HG02678 (cell line): ENCODE data around the gene AGTPBP1.
A peak's percentile ranks its signal among the peaks of the same experiment; 100 is the strongest.
"Not testable (repeated sequence)": the region's sequence is repeated elsewhere in the genome, so short reads cannot be mapped to it uniquely, and the experiment has no call there.

Source experiments
- ATAC-seq: cut with Tn5 transposase; IDR thresholded peaks from one replicate; pipeline ENCODE4 v1.9.1; 2021; ENCODE audit warnings: mild to moderate bottlenecking, moderate library complexity; ENCODE audit not compliant: unreplicated experiment

Gene AGTPBP1

DNA sequence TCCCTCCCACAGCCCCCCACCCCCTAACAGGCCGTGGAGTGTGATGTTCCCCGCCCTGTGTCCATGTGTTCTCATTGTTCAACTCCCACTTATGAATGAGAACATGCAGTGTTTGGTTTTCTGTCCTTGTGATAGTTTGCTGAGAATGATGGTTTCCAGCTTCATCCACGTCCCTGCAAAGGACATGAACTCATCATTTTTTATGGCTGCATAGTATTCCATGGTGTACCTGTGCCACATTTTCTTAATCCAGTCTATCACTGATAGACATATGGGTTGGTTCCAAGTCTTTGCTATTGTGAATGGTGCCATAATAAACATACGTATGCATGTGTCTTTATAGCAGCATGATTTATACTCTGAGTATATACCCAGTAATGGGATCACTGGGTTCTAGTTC, 23.9 kb downstream of the AGTPBP1 start:
- not testable (repeated sequence) for ATAC-seq

DNA sequence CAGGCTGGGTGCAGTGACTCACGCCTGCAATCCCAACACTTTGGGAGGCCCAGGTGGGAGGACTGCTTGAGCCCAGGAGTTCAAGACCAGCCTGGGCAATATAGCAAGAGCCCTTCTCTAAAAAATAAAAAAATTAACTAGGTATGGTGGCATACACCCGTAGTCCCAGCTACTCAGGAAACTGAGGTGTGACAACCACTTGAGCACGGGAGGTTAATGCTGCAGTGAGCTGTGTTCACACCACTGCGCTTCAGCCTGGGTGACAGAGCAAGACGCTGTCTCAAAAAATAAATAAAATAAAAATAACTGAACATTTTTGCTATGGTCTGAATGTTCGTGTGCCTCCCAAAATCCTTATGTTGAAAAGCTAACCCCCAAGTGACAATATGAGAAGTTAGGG, 24.5 kb downstream of the AGTPBP1 start:
- ATAC-seq, result no peak

DNA sequence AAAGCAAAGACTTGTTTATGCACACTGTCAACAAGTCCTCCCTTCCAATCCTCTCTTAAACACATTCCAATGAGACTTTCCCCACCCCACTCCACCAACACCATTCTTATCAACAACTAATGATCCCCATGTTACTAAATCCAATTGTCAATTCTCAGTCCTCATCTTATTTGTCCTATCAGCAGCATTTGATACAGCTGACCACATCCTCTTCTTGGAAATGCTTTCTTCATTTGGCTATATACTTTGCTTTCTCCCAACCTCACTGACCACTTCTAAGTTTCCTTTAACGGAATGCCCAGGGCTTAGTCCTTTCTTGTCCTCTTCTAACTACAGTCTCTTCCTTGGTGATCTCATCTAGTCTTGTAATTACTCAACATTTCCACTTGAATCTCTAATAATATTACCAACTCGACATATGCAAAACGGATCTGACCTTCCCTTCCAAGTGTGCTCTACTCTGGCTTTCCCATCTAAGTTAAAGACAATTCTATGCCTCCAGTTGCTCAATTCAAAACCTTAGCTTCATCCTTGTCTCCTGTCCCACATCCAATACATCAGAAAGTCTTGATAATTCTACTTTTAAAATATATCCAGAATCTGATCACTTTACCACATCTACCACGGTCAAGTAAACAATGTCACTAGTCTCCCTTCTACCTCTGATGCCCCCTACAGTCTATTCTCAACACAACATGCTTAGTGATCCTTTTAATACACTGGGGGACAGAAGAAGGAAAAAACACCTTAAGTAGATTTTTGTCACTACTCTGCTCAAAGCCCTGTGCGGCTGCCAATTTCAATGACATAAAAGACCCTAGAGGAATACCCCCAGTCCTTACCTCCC, 25.5 kb downstream of the AGTPBP1 start:
- ATAC-seq, result peak; percentile 63

DNA sequence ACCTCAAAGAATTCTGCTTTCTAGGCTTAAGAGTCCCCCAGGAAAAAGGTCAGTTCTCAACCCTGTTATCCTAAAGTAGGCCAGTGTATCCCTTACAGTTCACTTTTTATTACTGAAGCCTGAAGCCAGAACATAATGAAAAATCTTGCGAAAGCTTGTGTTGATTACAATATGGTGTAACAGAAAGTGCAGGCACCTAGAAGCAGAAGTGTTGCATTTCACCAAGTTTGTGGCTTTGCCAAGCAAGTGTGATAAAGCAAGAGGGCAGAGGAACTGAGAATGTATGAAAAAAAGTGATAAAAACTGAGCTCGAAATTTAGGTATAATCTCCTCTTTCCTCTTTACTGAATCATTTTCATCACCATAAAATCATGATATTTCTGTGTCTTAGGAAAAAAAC, 26.2 kb downstream of the AGTPBP1 start:
- ATAC-seq, result peak; percentile 64

DNA sequence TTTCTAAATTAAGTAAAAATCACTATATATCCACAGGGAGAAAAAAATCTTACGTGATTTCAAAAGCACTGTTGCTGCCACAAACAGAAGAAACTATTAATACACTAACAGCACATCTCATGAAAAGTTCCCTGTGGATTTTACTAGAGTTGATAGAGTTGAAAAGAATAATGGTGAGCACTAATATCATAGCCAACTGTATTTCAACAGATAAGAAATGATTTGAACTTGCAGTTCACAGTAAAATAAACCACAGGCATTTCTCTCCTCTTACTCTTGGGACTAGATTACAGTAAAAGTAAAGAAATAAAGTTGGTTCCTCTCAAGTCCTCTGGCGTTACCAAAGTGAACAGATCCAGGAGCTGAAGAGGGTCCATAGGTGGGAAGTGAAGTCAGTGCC, 27.9 kb downstream of the AGTPBP1 start:
- no peak for ATAC-seq

DNA sequence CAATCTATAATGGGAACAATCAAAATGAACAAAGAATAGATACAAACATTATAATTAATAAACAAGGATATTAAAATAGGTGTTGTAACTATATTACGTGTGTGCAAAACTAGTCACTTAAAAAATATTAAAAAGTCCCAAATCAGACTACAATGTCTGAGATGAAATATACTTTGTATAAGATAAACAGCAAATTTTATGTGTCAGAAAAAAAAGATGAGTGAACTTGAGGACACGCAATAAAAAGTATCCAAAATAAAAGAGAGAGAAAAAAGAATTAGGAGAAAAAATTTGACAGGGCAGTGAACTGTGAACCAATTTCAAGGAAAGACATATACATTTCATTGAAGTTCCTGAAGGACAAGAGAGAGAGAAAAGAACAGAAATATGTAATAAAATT, 37.0 kb downstream of the AGTPBP1 start:
- no peak for ATAC-seq

DNA sequence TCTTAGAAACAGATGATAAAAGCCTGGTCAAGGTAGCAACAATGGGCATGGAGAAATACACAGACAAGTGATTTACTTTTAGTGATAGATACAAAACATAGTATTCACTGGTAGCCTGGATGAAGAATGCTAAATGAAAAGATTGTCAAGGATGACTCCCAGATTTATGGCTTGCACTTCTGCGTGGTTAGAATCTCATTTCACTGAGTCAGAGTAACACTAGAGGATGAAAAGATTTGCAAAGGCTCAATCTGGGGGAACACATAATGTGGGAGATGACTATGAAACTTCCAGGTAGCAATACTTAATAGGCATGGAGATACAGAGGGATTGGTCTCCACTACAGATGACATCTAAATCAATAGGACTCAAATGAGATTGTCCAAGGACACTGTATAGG, 38.4 kb downstream of the AGTPBP1 start:
- ATAC-seq, result no peak

DNA sequence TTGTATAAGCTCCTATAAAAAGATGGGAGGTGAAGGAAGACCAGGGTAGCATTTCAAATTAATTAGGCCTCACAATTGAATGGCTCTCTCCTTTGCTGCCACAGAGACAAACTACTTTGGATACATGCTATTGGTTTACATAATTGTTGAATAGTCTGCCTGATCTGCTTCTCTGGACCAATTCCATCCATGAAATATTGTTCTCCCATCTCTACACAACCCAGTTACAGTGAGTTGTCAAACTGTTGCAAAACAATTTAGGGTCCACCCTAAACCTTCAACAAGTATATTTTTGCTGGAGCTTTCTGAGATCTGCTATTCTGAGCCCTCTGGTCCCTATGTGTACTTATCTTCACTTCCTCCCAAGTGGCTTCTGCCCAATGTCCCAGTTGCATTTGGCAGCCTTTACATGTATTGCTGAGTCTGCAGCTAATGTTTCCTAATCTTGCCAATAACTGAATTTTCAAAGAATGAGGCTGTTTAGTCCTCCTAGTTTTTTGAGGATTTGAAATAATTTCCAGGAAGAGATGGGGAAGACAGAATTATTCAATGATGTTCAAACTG, 38.9 kb downstream of the AGTPBP1 start:
- no peak for ATAC-seq

DNA sequence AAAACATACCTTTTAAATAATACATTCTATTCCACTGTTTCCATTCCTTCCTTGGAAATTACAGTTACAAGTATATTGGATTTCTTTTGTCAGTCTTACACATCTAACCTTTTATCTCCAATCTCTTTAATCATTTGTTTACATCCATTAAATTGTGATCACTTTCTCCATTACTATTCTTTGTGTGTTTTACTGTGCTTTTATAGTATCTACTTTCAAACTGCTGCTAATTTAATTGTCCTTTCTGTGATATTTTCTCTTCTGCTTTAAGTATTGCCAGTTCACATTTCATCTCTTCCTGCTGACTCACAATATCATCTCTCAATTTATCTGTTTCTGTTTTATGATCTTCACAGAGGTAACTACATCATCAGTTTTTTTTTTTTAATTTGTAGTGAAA, 39.6 kb downstream of the AGTPBP1 start:
- ATAC-seq, result no peak

DNA sequence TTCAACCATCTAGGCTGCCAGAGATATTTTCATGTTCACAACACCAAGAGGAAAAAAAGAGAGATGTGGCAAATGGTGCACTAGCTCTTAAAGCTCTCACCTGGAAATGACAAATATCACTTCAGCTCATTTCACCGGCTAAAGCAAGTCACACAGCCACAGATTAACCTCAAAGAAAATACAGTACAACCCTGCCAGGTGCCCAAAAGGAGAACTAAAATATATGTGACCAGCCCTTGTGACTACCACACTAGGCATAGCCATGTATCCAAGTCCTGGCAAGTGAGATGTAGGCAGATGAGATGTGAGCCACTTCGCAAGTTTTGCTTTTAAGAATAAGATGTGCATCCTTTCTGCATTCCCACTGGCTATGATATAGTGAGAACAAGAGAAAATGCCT, 41.4 kb downstream of the AGTPBP1 start:
- no peak for ATAC-seq

DNA sequence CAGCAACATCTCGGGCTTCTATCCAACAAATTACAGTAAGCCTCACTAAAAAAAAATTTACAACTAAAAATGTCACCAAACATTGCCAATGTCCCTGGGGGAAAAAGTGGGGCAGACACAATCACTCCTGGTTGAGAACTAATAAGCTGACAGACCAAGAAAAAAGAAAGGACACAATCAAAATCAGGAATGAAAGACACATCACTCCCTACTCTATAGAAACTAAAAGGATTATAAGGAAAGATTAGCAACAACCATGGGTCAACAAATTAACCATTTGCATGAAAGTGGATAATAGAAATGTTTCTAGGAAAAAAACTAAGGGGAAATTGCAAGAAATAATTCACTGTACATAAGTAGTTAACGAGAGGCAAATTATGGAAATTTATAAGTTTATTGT, 53.4 kb downstream of the AGTPBP1 start:
- no peak for ATAC-seq

DNA sequence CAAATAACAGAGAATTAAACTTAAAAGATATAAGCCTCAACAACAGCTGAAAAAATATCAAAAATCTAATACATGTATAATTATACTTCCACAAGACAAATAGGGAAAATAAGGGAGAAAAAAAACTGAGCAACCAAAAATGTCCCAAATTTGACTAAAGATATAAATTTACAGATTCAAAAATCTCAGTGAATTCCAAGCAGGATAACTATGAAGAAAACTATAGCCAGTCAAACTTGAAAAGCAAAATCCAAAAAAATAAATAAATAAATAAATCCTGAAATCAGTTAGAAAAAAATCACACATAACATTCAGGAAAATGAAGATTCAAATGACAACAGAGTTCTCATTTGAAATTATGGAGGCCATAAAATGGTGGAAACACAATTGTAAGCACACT, 56.7 kb downstream of the AGTPBP1 start:
- ATAC-seq, result no peak

DNA sequence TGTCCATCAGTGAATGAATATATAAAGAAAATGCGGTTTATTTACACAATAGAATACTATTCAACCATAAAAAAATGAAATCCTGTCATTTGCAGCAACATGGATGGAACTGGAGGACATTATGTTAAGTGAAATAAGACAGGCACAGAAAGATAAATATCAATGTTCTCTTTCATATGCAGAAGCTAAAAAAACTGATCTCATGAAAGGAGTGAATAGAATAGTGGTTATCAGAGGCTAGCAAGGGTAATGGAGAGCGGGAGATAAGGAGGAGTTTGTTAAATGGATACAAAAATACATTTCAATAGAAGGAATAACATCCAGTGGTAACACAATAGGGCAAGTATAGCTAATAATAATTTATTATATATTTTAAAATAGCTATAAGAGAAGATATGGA, 65.0 kb downstream of the AGTPBP1 start:
- no peak for ATAC-seq

DNA sequence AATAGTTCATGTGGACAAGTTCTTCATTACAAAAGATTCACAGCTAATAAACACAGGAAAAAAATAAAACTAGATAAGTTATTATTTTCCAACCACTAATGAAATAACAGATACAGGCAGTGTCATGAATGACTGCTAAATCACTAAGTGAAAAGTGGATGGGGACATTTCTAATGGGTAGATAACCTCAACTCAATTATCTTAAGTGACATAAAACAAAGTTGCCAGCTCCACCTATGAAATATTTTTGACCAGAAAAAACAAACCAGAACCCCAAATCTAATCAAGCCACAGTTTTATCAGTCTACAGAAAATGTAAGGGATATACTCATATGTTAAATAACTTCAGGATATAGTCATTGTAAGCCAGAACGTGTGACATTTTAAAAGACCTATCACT, 74.4 kb downstream of the AGTPBP1 start:
- no peak for ATAC-seq

DNA sequence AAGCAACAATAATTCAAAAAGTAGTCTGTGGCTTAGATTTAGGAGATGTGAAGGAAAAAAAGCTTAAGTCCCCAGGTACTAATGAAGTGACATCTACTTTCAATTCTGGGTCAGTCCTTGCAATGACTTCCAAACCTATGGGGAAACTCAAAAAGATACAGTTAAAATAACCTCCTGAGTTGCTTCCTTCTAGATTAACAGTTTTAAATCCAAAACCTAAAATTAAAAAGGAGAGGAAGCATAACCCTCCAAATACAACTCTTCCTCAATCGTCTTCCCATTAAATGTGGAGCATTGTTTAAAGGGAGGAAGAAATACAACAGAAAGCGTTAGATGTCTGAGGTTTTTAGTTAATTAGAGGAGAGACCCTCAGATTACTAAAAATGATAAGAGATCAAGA, 75.7 kb downstream of the AGTPBP1 start:
- ATAC-seq, result no peak

DNA sequence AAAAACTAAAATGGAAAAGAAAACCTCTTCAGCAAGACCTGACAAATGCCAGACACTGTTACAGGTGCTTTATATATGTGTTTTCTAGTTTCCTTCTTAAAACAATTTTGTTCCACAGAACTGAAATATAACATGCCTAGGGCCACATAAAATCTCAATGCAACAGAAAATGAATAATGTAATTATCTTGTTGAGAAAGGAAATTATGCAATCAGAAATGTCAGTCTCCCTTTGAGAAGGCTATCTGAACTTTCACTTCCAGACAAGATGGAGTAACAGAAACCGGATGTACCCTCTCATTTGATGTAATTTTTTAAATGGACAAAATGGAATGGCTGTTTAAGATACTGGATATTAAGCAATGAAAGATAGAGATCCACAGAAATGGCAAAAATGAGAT, 79.2 kb downstream of the AGTPBP1 start:
- no peak for ATAC-seq

DNA sequence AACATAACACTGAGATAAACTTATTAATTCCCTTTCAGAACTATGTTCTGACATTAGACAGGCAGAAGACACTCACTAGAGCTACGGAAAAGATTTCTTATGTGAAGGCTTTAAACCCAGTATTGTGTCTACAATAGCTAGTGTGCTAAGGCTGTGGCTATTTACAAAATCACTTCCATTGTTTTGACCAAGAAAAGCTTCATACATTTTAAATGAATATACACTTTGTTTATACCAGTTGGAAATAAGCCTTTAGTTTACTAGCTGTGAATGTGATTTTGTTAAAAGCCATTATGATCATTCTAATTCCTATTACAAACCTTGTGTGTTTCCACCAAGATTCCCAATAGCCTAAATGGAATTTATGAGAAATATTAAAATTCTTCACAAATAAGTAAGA, 83.0 kb downstream of the AGTPBP1 start:
- ATAC-seq, result no peak

DNA sequence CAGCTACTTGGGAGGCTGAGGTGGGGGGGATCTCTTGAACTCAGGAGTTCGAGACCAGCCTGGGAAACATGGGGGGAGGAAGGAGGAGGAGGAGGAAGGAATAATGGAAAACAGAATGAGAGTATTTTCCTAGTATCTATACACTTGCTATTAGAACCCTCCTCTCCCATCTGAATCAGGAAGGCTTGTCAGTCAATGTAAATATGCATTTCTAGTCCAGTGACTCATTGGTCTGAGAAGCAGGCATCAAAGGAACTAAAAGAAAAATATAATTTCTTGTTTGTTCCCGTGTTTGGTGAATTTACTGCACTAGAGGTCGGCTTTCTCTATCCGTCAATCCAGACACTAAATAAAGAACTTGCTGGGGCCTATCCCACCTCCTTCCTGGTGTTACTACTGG, 88.6 kb downstream of the AGTPBP1 start:
- ATAC-seq, result no peak

DNA sequence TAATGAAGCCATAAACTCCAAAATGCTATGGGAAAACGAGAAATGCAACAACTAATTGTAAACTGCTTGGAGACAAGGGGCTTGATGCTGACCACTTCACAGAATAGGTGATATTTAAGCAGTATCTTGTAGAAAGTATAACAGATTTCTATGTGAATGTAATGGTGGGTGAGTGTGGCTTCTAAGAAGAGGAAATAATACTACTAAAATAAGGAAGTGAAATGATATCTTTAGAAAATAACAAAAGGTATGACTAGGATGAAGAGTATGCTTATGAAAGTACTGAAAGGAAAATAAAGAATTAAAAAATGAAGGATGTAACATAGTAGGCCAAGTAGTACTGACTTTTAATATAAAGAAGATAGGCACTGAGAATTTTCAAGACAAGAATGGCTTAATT, 94.2 kb downstream of the AGTPBP1 start:
- peak; percentile 92 for ATAC-seq

DNA sequence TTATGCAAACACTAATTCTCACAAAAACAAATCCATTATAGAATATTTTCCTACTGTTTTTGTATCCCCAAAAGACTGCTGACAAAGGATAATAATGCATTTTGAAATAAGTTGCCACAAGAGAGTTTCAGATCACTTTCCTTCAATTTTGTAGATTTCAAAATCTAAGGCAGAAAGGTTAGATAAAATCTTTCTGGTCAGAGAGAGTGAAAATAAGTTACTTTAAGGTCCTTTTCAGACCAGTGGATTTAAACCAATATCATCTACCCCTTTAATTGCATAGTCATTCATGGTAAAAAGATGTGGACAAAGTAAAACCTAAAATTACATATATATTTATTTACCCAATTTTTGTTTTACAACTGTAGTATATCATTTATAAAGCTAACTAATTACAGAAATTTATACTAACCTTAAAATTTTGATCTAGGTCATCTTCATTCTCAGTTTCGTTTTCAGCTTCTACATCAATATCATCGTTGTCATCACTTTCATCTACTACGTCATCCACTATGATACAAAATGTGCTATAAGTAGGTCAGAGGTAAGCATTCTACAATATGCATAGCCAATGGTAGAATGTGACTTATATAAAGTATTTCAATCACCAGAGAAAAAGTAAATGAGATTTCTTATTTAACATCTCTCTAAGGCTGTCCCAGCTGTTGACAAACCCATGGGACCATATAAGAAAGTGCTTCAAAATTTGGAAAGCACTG, 95.7 kb downstream of the AGTPBP1 start:
- no peak for ATAC-seq

DNA sequence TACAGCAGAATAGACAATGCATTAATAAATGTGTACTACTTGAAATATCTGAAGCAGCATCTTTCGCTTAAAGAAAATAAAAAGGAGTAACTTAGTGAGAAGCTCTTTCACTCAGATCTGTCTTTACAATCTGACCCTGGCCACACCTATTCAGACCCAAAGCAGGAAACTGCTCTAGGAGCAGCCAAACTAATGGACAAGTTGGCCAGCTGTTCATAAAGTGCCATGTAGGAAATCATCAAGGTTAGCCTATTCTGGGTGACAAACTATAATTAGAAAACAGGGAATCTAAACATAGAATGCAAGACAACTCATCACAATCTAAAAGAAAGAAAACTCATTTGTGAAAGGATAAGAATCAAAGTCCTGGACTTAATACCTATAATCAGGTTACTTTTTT, 101.3 kb downstream of the AGTPBP1 start:
- ATAC-seq, result no peak

DNA sequence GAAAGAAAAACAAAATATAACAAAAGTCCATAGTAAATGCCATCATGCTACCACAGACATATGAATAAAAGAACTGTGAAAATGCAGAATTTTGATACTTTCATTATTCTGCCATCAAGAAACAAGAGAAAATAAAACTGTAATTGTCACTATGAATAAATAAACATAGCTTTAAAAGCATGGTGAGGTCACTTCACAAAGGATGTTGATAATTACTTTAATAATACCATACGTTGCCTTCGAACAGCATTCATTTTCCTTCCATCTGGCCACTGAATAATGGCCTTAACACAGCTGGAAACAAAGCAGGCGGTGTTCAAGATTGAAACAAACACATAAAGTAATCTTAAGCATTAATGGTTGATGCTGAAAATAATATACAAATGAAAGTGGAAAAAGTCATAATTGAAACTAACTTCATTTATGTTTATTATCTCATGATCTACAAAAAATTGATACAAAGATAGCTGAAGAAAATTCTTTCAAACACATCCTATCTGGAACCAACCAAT, 102.0 kb downstream of the AGTPBP1 start:
- no peak for ATAC-seq
